MM.1S (cell line): ENCODE measurements around the gene NGEF.

Source experiments
- CTCF ChIP-seq: fragments of 300-600 bp; sonication (generic); IDR thresholded peaks from 2 replicates; pipeline ENCODE4 v1.5.1; 2016; ENCODE audit warnings: antibody characterized with exemption, low read length, mixed read lengths
- EZH2phosphoT487 ChIP-seq: fragments of 300-600 bp; sonication (generic); IDR thresholded peaks from 2 replicates; pipeline ENCODE4 v1.6.1; 2018; ENCODE audit warnings: antibody characterized with exemption, low read length

GRCh38 chr2:233023761-233024410, 10.8 kb upstream of the NGEF start:
- TF ChIP-seq CTCF (no peak), EZH2phosphoT487 (no peak)
